HS-27A (cell line): ENCODE results near the gene PPP1R13B.

Experiments
- DNase-seq: peaks from one replicate; pipeline ENCODE4 v3.0.0-alpha.2; 2012; ENCODE audit warnings: low read depth, missing footprints

PPP1R13B gene

DNA sequence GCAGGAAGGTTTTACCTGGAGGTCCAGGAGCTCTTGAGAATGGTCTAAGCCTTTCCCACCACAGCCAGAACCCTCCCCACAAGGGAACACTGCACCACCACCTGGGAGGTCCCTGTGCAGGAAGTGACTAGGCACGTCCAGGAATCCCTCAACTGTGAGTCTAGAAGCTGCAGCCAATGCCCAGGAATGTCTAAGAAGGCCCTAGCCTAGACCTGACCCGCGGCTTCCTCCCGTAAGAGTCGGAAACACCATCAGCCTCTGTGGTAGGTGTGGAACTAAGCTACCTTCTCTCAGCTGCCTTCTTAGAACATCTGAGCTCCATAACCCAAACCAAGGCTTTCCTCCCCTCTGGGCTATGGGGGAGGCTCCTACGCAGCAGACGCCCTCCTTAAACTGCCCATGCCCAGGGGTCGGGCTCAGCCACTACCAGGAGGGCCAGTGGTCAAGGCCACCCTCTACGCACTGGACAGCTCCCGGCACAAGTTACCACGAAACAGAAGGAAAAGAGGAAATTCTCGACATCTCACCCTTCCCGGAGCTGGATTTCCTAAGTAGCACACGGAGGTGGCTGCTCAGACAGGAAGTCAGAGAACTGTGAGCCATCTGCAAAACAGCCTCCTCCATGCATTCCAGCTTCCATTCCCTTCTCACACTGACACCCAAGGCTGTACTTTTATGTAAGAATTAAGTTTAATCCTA is 106.2 kb downstream of the PPP1R13B start:
- no peak for DNase-seq

DNA sequence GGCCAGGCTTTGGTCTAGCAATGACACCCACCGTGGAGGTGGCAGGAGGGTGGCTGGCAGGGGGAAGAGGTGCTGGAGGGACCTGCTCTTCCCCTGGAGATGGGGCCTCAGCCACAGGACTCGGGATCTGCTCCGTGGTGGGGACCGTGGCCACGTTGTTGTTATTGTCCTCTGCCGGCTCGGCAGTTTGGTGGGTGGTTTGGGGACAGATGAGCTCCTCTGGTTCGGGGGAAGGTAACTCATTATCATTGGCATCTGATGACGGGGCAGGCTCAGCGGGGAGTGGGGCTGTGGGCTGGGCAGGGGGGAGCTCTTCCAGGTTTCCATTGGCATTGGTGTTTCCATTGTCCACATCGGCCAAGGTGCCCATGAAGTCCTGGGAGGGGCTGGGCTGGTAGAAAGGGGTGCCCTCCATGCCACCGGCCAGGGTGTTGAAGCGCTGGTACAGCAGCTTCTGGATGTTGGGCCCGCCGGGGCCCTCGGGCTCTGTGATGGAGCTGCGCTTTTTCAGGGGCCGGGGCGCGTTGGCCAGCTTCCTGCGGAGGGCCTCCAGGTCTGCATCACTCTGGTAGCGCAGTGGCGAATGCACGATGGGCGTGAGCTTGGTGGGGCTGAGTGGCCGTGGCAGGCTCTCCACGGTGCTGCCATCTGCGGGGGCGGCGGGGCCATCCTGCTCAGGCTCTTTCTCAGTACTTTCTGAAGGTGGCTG is 107.4 kb downstream of the PPP1R13B start:
- no peak for DNase-seq

DNA sequence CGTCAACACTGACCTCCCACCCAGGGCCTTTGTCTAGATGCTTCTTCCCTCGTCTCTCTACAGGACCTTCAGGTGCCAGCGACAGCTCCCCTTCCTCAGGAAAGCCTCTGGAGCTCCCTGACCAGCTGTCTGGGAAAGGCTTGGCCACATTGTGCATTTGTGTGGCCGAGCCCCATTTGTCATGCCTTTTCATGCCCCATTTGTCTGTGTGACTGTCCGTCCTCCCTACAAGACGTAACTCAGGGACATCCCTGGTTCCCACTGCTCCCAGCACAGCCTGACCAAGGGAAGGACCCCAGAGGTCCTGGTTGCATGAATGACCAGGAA is 107.9 kb downstream of the PPP1R13B start:
- DNase-seq = no peak

DNA sequence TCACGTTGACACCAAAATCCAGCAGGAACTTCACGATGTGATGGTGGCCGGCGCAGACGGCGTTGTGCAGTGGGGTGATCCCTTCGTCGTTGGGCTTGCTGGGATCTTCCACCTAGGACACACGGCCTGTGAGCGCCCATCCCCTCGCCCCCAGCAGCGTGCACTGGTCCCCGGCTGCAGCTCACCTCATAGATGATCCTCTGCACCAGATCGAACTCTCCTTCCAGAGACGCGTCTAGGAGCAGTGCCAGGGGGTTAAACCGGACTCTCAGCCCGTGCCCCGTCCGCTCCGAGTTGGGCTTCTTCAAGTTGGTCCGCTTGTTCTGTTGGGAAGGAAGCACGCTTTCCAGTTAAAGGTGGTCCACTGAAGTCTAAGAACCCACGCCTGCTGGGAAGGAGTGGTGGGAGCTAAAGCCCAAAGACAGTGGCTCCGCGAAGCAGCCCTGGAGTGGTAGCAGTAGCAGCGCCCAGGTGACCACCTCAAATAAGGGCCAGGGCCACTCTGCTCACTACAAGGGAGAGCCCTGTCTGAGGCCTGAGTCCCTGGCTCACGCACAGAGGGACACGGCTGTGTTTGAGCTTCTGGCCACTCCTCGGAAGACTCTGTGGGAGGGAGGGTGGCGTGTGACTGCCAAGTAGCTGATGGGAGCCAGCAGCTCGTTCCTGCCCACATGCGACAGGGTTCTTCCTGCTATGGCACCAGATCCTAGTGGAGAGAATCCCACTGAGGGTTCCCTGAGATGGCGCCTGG is 108.5 kb downstream of the PPP1R13B start:
- DNase-seq = no peak

DNA sequence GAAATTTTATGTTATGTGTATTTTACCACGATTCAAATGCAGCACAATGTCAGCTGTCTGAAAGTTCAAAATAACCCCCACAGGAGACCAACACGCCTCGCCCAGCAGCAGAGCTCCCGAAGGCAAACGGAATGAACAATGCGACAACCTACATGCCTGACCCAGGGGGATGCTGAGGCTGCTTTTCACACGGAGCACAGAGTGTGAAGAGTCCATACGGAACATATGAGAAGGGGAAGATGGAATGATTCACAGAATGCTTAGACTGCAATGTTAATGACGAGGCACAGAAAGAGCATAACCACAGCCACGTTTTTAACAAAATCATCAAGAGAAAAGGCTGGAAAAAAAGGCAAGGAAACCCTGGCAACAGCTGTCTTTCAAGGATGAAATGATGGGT is 109.2 kb downstream of the PPP1R13B start:
- no peak for DNase-seq

DNA sequence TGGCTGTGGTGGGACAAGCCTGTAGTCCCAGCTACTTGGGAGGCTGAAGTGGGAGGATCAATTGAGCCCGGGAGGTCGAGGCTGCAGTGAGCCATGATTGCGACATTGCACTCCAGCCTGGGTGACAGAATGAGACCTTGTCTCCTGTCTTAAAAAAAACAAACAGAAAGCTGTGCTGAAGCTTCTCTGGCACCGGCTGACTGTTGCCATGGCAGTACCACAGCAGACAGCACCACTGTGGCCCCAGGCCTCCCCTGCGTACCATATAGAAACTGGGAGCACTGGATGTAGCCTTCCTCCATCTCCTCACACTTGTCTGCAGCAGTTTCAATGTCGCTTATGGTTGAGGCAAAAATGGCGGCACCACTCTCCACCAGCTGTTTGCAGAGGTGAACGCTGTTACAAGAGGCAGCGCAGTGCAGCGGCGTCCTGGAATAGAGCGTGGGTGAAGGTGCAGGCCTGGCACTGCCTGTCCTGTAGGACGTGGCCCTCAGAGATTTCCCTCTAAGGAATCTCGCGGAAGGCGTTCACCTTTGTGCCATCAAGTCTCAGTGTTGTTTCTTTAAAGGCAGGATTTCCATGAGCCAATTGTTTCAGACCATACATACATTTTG is 109.8 kb downstream of the PPP1R13B start:
- no peak for DNase-seq

DNA sequence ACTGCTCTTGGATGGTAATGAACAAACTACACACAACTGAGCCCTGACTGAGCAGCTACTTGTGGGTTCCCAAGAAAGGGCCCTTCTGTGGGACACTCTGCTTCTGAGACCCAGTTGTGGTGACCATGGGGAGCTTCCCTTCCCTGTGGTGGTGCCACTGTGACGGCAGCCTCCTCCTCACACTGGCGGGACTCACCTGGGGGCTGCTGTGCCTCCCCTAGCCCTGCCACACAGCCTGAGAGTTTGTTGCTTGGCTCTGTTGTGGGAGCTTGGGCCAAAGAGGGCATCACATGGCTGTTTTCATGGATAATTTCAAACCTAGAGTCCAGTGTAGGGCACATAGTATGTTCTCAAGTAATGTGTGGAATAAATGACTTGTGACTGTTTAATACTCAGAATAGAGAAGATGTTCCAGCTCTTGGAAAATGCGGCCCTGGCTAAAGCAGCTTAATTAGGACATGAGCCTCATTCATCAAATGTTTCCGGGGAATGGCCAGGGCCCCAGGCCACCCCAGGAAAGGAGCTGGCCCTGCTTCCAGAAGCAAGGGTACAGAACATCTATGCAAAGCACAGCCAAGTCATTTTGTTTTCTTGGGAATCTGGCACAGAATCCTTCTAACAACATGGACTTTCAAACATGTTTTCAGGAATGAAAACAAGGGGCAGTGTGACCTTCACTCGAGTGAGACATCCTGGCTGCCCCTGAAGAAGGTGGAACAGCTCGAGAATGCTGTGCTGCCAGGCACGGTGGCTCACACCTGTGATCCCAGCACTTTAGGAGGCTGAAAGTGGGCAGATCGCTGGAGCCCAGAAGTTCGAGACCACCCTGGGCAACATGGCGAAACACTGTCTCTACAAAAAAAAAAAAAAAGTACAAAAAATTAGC is 110.6 kb downstream of the PPP1R13B start:
- DNase-seq = no peak

DNA sequence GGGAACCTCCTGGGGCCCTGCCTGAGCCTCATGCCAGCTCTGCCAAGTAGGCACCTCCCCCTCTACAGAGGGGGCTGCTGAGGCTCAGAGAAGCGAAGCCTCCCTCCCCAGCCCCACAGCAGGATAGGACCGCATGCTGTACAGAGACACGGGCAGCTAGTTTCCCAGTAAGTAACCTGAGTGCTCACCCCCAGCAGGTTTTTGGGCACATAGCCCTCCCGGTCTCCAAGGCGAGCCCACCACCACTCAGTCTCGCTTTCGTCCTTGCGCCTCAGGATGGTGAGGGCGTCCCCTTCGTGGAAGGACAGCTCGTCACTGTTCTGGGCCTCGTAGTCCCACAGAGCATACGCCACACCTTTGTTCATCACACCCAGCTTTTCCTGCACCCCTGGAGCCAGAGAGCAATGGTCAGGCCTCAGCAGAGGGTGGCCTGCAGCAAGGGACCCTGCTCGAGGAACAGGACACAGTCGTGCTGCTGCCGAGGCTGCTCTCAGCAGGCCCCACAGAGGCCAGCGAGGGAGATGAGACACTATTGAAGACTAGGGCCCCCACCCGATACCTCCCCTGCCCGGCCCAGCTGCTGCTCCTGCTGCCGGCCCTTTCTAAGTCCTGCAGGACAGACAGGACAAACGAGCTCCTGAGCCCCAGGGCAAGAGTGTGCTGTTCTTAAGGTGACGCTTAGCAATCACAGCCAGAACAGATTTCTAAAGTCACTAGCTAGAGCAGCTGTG is 111.4 kb downstream of the PPP1R13B start:
- DNase-seq = no peak

DNA sequence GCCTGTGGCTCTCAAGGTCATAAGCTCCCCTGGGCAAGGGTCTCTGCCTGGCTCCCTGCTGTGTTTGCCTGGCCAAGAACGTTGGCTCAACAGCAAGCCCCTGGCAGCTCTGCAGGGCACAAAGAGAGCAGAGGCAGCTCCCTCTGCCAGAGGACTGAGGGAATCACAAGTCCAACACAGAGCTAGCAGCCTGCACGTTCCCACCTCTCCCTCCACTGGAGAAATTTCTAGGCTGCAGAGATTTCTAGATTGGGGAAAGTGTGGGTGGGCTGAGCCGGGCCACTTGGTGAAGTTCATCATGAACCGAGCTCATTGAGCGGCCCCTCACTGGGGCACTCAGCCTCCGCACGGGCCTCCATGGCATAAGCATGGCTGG is 111.9 kb downstream of the PPP1R13B start:
- no peak for DNase-seq

DNA sequence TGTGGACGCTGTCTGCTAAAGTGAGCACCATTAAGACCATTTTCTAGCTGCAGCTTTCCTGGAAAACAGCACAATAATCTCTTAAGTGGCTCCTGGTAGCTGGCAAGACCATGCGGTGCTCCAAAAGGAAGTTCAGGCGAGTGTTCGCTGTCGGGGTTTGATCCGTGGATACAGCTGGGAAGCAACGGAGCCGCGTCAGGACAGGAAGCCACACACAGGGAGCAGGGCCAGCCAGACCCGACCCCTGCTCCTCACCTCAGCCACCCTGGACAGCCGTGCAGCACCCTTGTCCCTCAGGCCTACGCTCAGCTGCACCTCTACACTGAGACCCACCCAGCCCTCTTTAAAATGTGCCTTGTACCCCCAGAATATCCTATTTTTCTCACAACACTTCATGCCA is 112.4 kb downstream of the PPP1R13B start:
- no peak for DNase-seq

DNA sequence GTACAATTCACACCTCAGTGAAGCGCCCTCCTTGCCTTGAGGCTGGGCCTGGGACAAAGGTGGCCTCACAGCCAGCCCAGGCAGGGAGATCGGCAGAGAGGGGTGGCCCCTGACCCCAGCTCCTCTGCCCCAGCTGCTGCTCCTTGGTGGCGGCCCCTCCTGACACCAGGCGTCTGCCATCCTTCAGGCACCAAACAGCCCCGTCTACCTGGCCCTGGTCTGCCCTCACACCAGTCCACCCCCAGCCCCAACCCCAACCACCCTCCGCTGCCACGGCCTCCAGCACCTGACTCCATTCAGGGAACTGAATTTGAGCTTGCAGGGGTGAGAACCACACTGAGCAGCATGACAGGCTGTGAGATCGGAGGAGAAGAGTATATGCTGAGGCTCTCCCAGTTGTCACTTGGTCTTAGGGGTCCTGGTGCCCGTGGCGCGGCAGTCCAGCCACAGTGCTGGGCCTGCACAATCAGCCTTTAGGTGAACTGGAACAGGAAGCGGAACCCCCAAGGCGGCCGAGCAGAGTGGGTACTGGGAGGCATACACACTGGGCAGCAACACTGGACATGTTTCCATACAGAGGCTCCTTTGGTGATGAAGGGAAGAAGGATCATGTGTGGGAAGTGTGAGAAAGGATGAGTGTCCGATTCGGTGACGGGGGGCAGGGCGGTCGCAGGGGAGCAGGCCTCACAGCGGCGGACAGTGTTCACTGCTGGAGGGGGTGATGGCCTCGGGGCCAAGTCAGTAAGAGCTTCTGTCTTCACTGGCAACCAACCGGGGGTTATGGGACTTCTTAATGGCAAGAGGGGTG is 113.1 kb downstream of the PPP1R13B start:
- DNase-seq = no peak

DNA sequence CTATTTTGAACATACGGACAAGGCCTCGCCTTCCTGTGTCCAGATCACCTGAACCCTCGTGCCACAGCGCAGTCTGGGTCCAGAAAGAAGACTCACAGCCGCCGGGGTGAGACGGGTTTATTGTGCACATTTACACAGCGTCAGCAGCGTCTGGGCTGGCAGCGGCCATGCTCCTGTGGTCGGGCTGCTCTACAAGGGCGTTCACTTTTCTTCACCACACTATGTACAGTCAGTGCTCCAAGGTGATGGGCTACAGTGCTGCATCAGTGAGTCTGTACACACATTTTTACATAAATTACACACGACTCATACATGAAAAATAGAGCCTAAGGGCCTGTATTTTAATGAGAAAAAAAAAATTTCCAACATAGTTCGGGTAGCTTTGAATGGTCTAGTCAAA is 113.7 kb downstream of the PPP1R13B start:
- DNase-seq = no peak

DNA sequence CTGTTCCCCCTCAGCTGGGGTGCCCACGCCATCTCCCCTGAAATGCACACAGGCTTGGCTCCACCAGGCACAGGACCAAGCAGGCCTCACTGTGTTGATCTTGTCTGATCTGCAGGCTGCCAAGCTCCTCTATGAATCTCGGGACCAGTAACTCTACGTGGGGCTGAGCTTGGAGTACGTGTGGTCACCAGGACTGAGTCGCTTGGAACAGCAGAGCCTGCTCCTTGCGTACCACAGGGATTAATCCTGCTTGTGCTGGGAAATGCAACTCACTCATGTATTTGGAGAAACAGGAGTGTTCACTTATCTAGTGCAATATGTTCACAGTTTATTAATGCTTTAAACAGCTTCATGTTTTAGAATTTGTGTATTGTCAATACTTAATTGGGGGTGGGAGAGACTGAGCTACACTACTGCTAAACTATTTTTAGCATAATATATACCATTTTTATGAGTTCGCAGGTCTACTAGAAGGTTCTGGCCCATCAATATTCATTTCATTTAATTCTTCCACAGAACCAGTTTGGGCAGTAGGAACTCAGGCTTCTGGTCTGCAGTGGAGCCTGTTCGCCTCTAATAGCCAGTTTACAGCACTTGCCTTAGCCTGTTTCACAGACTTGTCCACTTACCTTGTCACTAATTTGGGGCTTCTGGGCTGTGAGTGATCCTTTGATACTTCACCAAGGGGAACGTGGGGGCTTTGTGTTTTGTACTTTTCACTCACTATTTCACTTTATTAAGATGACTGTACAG is 114.3 kb downstream of the PPP1R13B start:
- no peak for DNase-seq

DNA sequence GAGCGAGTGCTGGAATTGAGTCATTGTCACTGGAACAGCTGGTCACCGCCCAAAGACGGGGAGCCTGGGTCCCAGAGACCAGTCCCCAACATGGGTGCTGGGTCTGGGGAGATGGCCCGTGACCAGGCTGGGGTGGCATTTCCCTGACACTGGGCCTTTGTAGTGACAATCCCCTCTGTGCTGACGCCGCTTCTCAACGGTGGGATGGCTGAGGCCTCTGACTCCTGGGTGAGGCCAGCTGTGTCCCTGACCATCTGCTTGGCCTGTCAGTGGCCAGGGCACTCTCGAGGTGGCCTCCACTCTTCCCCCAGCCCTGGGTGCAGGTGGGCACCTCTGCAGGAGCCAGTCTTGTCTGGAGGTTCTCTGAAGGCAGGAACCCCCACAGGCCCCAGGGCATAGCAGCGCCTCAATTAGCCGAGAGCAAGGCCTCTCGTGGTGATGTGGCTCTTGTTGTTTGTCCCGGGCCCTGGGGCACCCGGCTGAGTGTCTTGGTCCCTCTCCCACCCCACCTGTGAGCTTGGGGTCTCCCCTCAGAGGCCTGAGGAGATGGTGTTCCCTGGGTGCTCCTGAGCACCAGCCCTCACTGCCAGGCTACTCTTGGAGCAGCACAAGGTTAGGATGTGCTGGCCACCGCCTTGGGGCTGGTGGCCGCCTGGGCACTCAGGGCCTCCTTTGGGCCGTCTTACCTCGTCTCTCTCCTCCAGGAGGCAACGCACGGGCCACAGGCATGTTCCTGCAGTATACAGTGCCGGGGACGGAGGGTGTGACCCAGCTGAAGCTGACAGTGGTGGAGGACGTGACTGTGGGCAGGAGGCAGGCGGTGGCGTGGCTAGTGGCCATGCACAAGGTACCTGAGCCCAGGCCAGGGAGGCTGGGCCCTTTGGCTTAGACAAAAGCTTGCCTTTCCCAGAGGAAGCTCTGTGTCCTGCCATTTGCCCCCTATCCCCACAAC is 115.2 kb downstream of the PPP1R13B start:
- DNase-seq = no peak

DNA sequence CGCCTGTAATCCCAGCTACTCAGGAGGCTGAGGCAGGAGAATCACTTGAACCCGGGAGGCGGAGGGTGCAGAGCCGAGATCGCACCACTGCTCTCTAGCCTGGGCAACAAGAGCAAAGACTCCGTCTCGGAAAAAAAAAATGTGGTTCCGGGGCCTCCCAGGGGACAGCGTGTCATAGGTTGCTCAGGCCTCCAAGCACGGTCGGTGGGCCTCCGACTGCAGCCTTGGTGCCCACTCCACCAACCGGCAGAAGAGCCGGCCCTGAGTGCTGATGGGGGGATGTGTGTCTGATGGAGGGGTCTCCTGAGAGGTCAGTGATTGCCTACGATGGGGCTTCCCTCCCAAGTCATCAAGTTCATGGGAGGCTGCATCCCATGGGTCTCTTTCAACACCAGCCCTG is 115.9 kb downstream of the PPP1R13B start:
- DNase-seq = no peak

DNA sequence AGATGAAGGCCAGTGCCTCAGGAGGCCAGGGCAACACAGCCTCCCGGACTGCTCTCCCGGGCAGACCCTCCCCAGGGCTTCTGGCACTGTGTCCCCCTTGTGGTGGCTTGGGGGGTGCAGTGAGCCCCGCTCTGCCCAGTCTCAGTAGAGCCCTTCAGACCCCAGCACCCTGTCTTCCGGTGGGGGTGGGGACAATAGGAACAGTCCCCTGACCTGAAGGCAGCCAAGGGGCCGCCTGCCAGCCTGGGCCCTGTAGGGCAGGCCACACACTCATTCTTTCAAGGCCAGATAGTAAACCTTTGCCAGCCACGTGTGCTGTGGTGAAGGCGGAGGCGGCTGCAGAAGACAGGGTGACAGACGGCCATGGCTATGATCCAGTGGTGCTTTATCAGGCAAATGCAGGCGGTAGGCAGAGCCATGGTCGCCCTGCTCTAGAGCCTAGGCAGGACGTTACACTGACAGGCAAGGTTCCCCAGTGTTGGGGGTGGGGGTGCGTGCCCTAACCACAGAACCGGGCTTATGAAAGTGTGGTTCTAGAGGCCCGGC is 116.8 kb downstream of the PPP1R13B start:
- DNase-seq = no peak

DNA sequence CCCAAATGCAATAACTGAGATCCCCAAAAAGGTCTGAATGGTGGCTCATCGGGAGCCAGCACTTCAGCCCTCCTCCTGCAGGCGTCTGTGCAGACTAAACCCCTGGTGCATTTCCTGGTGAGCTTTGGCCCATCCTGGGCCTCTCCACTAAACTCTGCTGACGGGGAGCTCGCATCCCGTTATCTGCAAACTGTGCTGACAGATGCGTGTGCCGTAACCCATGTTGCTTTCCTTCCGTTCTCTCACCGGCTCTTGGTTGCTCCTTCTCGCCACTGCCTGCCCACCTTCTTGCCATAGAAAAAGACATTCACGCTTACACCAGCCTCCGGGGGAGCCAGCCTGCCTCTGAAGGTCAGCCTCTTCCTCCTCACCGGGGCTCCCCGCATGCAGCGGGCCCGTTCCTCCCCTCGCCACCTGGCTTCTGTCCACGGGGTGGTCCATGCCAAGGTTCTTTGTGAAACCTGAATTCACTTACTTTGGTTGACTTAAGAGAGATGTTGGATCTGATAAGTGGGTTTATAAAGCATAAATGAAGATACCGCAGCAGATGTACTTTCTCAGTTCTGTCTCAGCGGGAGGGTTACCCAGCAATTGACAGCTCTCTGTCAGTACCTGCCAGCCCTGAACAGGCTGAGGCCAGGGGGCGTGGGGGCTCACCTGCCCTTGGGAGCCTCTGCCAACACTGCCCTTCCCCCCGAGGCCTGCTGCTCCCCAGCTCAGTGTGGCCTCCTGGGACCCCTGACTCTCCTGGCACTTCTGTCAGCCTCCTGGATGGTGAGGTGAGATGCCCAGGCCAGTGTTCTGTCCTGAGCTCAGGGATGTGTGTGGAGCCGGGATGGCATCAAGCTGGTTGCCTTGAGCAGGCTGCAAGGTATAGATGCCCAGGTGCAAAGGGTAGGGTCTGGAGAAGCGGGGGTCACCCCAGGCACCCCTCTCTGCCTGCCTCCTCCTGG is 117.6 kb downstream of the PPP1R13B start:
- no peak for DNase-seq
